GM23248 (cell line): ENCODE measurements around the gene GREB1.

ENCODE experiments used
- EZH2 ChIP-seq: fragments of 200-600 bp; sonication (generic); IDR thresholded peaks from 2 replicates; pipeline ENCODE4 v1.6.1; 2018; ENCODE audit warnings: antibody characterized with exemption, mild to moderate bottlenecking; ENCODE audit not compliant: insufficient read depth, poor library complexity, severe bottlenecking
- EZH2phosphoT487 ChIP-seq: fragments of 200-600 bp; sonication (generic); IDR thresholded peaks from 2 replicates; pipeline ENCODE4 v1.6.1; 2018; ENCODE audit warnings: antibody characterized with exemption, moderate library complexity, mild to moderate bottlenecking, low read depth; ENCODE audit not compliant: insufficient read depth

DNA sequence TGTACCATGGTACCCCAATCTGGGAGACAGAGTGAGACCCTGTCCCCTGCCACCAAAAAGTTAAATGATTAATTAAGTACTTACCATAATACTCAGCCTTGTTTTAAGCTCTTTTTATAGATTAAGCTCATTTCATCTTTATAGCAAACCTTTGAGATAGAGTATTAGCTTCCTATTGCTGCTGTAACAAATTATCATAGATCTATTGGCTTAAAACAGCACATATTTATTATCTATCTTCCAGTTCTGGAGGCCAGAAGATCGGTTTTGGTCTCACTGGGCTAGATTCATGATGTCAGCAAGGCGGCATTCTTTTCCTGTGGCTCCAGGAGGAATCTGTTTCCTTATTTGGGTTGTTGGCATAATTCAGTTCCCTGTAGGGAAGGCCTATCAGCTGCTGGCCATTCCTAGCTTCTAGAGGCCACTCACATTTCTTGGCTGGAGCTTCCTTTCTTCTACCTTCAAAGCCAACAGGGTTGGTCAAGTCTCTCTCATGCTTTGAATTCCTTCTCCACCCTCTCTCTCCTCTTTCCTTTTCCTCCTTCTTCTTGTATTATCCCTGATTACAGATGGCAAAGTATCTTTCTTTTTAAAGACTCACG lies 13.7 kb upstream of the GREB1 start:
- no peak for TF ChIP-seq EZH2
- TF ChIP-seq EZH2phosphoT487: no peak
